HS-27A (cell line): Measurements from ENCODE around the gene SUSD4.

Experiments used
- DNase-seq: peaks from one replicate; pipeline ENCODE4 v3.0.0-alpha.2; 2012; ENCODE audit warnings: low read depth, missing footprints

Gene SUSD4

GRCh38 chr1:223330466-223330865, 33.5 kb downstream of the SUSD4 start:
- no peak for DNase-seq

- DNase-seq: no peak
These were observed 34.1 kb downstream of the SUSD4 start for GRCh38 chr1:223329664-223330415.

GRCh38 chr1:223329252-223329651, 34.7 kb downstream of the SUSD4 start:
- DNase-seq: no peak

- no peak for DNase-seq
These were observed 35.4 kb downstream of the SUSD4 start for GRCh38 chr1:223328566-223328965.

- DNase-seq: no peak
These were observed 37.2 kb downstream of the SUSD4 start for GRCh38 chr1:223326776-223327175.

GRCh38 chr1:223323491-223324484, 40.2 kb downstream of the SUSD4 start:
- DNase-seq: no peak

- DNase-seq: no peak
These were observed 41.1 kb downstream of the SUSD4 start for GRCh38 chr1:223322868-223323267.

GRCh38 chr1:223320959-223321358, 43.0 kb downstream of the SUSD4 start:
- DNase-seq: no peak

GRCh38 chr1:223319905-223320580, 43.9 kb downstream of the SUSD4 start:
- DNase-seq: no peak

- DNase-seq: no peak
These were observed 44.6 kb downstream of the SUSD4 start for GRCh38 chr1:223319398-223319797.

GRCh38 chr1:223316082-223316481, 47.9 kb downstream of the SUSD4 start:
- DNase-seq: no peak

- DNase-seq: no peak
These were observed 48.3 kb downstream of the SUSD4 start for GRCh38 chr1:223315665-223316064.

- no peak for DNase-seq
These were observed 50.6 kb downstream of the SUSD4 start for GRCh38 chr1:223313415-223313754.

- DNase-seq: no peak
These were observed 51.1 kb downstream of the SUSD4 start for GRCh38 chr1:223312705-223313414.

GRCh38 chr1:223312273-223312672, 51.7 kb downstream of the SUSD4 start:
- DNase-seq: no peak

GRCh38 chr1:223311826-223312225, 52.1 kb downstream of the SUSD4 start:
- DNase-seq: no peak

GRCh38 chr1:223308136-223308535, 55.8 kb downstream of the SUSD4 start:
- no peak for DNase-seq

GRCh38 chr1:223307544-223307943, 56.4 kb downstream of the SUSD4 start:
- DNase-seq: no peak

GRCh38 chr1:223304931-223305330, 59.0 kb downstream of the SUSD4 start:
- no peak for DNase-seq

- no peak for DNase-seq
These were observed 62.6 kb downstream of the SUSD4 start for GRCh38 chr1:223301371-223301770.

- no peak for DNase-seq
These were observed 64.4 kb downstream of the SUSD4 start for GRCh38 chr1:223299553-223299952.

GRCh38 chr1:223298701-223299100, 65.3 kb downstream of the SUSD4 start:
- DNase-seq: no peak
